ENCODE data around the gene DNPEP.
"Not testable (repeated sequence)": the region's sequence is repeated elsewhere in the genome, so short reads cannot be mapped to it uniquely, and the experiment has no call there.

The DNPEP gene

DNA sequence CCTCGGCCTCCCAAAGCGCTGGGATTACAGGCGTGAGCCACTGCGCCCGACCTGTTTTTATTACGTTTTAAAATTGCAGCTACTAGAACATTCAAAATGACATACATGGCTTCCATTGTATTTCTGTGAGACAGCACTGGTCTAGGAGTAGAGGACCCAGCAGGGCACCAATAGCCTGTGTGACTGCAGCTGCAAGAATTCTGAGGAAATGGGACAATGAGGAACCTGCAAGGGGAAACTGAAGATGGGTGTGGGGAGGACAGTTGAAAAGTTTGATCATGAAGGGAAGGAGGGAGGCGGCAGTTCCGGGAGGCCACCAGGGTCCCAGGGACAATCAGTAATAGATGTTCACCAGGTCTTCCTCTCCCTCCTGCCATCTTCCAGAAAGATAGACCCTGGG, 13.9 kb upstream of the DNPEP start:
- DNase-seq (ENCODE audit: low read depth) = no peak

DNA sequence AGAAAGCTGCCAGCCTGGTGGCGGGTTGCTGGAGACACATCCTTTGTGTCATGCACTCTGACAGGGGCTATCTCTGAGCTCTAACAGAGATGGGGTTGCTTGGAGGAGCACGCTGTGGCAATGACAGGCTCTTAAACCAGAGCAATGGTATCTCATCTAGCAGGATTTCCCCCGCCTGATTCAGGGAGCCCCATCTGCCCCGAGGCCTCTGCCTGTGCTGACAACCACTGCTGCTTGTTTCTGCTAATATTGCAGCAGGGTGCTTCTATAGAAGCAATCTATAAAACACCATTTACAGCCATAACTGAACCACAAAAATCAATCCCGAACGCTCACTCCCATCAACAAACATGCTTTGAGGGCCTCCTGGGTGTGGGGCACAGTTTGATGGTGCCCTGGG, 12.8 kb upstream of the DNPEP start:
- no peak for DNase-seq (ENCODE audit: low read depth)

DNA sequence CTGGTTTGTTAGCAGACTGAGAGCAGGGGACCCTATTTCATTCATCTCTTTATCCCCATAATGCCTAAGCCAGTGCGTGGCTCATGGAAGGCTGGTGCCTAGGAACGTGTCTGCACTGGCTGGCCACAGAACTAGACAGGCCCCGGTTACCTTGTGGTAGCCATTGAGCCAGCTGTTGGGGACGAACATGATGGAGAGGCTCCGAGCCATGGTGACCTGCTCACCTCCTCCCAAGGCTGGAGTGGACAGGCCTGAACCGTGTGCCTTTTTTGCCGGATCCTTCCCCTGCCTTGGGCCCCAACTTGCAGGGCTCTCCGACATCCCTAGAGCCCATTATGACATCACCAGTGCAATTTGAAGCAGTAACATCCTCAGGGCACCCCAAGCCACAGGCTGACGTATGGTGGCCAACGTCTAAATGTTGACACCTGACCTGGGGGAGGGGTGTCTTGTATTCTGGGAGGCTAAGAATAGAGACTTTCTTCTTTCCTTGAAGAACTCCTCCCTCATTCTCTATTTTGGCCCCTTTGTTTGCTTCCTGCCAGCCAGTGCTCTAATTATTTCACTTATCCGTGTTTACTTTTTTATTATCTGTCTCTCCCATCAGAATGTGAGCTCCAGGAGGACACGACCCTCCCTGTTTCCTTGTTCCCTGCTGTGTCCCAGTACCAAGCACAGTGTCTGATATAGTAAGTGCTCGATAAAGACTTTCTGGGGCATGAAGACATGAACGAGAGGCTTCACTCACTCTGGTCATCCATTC, 12.2 kb upstream of the DNPEP start:
- DNase-seq (ENCODE audit: low read depth) = no peak

DNA sequence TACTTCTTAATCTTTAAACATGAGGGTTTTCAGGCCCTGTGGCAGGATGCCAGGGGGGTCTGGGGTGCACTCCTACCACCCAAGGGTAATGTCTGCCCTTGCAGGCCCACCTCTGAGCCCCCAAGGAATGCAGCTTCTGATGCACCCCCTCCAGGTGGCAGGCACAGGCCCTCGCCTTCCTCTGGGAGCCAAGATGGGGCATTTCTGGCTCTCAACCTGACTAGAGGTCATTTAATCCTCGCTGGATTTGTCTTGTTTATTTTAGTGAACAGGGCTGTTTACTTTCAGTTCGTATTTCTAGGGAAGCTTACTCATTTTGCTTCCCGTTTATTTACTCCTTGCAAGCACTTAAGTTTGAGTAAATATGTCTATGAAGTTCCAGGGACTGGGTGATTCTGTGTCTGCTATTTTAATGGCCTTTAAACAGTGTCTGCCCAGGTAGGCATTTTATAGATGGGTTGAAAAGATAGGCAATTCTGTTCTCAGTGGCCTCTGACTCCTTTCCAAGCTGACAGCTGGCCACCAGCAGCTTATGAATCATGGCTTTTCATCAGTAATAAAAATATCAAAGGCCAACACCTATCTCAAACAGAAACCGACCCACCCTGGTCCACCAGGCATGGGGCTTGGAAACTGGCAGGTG, 11.1 kb upstream of the DNPEP start:
- DNase-seq (ENCODE audit: low read depth) = no peak

DNA sequence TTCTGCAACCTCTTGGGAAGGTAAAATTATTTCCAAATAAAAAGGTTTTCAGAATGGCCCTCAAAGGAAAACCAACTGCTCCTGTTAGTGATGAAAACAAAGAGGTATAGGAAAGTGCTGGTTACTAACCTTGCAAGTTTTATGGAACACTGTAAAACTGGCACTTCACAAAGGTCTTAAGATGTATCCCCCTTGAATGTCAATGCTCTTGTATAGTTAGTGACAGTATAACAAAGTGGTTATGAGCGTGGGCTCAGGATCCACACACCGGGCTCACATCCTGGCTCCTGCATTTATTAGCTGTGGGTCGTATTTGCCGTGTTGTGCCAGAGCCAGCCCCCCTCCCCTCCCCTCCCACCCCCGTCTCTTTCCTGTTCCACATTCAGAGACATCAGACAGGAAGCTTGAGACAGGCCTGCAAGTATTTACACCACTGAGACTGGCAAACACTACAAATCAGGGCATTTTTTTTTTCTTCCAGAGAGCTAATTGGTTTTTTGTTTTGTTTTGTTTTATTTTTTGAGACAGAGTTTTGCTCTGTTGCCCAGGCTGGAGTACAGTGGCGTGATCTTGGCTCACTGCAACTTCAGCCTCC, 9.2 kb upstream of the DNPEP start:
- no peak for DNase-seq (ENCODE audit: low read depth)

DNA sequence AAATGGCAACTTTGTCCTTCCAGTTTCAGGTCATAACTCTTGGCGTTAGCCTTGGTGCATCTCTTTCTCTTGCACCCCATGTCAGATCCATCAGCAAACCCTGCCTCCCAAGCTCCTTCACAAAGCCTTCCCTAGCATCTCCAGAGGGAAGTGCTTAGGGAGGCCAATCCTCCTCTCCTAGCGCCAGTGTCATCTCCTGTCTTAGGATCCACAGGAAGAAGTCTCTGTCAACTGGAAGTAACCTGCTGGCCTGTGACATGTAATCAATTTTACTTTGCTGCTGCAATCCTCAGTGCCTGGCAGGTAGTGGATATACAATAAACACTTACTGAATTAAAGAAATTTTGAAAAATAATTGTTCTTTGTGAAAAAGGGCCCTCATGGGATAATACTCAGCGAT, 7.9 kb upstream of the DNPEP start:
- DNase-seq (ENCODE audit: low read depth) = no peak

DNA sequence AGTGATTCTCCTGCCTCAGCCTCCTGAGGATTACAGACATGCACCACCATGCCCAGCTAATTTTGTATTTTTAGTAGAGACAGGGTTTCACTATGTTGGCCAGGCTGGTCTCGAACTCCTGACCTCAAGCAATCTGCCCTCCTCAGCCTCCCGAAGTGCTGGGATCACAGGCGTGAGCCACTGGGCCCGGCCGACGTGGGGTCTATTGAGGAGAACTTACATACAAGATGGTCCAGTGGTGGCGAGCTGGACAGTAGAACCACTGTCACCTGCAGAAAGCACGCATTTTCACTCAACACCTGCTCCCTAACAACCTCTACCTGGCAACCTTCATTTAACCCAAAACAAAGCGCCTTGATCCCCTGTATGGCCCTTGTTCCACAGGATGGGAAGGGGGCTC, 7.3 kb upstream of the DNPEP start:
- DNase-seq (ENCODE audit: low read depth) = not testable (repeated sequence)

DNA sequence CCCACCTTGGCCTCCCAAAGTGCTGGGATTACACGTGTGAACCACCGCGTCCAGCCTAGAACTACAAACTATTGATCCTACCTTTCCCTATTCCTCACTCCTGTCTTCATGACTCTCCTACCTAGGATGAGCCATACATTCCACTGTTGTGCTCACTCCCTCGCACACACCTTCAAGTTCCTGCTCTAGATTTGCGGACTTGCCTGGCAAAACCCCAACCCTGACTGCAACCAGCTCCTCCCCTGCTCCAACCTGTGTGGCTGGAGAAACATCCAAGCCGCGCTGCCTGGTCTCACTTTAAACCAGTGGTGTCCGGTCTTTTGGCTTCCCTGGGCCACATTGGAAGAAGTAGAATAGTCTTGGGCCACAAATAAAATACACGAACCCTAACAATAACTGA, 5.0 kb upstream of the DNPEP start:
- no peak for DNase-seq (ENCODE audit: low read depth)

DNA sequence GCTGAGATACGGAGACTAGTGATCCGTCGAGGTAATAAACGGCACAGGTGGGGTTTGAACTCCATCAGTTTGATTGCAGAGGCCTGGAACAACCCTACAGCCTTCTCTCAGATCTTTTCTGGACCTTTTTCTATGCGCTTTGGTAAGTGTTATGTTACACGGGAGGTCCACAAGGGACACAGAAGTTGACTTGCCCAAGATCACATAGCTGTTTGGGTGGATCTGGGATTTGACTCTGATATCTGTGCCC, 1.1 kb upstream of the DNPEP start:
- no peak for DNase-seq (ENCODE audit: low read depth)

DNA sequence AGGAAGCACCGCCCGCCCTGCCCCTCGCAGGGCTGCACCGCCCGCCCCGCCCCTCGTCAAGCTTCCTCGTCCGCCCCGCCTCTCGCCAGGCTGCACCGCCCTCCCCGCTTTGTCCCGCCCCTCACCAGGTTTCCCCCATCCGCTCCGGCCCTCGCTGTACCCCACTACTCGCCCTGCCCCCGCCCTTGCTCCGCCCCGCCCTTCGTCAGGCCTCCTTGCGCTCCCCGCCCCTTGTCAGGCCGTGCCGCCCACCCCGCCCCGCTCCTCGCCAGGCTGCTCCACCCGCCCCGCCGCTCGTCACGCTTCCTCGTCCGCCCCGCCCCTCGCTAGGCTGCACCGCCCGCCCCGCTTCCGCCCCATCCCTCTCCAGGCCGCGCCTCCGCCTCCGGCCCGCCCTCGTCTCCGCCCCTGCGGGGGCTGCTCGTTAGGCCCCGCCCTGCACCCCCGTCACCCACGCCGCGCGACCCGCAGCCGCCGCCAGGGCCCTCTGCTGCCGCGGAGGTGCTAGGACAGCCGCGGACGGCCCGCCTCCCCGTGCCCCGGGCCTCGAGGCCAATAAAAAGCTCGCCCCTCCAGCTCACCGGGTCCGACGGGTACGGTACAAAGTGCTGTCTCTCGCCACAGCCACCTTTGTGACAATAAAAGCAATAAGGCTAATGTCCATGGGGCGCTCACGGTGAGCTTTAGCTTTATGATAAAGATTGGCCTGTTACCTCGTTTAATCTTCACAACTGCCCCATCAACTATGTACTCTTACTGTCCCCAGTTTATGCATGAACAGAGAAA, 602 bp upstream of the DNPEP start:
- DNase-seq (ENCODE audit: low read depth) = peak; percentile 99

DNA sequence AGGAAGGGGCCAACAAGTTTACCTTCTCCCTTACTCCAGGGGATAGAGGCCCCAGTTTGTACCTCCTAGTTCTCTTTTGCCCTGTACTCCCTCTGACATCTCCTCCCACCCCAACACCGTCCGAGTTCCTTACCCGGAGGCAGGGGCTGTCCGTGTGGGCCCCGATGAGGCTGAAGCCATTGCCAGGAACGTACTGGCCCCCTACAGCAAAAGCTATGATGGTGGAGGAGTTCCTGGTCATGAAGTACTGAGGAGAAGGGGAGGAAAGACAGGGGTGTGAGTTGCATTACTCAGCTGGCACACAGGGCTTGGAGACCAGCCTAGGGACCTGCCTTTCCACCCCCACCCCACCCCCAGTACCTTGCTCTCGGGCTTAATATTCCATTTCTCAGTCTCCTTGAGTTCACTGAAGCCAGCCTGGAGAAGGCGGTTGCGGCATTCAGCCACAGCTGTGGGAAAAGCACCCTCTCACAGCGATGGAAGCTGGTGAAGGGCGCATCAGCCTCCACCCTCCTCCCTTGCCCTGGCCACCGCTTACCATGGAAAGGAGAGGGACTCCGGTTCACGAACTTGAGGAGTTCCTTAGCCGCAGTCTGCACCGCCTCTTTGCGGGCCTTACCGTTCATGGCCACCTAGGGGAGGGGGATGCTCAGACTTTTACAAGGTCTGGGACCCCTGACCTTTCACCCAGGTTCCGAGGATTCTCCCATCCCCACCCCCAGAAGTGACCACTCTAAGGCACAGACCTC, 1.0 kb downstream of the DNPEP start:
- DNase-seq (ENCODE audit: low read depth) = no peak

DNA sequence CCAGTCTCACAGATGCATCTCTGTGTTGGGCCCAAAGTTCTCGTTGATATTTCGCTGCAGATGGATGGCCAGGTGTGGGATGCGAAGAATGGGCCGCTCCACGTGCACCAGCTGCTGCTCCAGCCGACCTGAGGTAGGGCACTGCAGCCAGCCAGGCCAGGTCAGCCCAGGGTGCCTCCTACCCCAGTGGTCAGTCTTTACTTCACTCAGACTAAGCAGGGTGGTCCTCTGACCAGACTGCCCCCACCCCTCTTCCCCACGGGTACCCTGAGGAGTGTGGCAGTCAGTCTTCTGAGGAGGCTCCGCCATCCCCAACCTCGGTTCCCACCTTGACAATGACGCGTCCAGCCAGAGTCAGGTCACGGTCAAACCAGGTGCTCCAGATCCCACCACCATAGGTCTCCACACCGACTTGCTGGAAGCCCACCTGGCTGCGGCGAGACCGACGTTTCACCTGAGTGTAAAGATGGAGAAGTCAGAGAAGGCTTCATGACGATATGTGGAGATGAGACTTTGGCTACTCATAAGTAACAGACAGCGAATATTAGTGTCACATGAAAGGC, 1.7 kb downstream of the DNPEP start:
- no peak for DNase-seq (ENCODE audit: low read depth)

DNA sequence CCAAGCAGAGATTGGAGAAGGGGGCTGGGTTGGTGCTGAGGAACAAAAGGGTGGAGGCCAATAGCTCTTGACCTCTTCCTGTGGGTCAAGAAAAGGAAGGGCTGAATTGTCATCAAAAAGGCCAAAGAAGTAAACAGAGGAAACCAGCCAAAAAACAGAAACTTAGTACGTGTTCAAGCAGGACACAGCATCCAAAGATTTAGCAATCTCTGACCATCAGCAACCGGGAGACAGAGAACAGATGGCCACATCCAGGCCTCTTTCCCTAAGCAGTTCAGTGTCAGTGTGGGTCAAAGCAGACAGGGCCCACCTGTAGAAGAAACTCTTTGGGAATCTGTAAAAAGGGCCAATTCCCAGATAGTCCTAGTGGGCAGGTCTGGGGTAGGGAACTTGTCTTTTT, 2.9 kb downstream of the DNPEP start:
- DNase-seq (ENCODE audit: low read depth) = no peak

DNA sequence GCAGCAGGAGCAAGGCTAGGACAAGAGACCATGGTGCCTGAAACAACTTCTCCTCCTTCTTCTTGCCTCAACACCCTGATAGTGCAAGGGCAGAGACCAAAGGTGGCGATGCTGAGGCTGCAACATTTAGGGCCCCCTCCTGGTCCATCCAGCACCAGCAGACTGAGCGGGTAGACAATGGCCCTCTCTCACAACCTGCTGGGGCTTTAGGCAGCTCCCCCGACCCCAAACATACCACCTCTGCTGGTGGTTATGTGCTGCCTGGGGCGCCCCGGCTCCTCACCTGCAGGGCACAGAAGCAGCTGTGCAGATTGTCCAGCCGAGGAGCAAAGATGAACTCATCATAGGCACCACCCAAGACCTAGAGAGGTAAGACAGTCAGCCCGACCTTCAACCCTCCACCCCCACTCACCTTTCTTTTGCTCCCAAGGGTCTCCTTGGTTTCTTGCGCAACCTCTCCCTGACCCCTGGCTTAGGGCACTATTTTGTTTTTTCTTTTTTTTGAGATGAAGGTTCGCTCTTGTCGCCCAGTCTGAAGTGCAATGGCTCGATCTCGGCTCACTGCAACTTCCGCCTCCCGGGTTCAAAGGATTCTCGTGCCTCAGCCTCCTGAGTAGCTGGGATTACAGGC, 3.5 kb downstream of the DNPEP start:
- DNase-seq (ENCODE audit: low read depth) = no peak

DNA sequence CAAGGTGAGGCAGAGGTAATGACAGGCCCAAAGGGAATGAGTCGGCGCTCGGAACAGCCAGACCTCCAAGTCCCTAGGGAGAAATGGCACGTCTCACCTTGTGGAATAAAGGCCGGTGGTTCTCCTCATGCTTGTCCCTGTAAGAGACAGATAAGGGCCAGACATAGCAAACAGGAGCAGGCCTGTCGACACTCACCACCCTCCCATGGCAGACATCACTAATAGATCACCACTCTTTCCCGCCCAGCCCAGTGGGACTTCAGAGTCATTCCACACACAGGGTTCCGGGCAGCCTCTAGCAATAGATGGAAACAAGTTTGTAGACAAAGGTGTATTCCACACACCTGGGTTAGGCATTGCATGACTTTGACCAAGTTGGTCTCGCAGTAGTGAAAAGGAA, 6.3 kb downstream of the DNPEP start:
- DNase-seq (ENCODE audit: low read depth) = no peak

DNA sequence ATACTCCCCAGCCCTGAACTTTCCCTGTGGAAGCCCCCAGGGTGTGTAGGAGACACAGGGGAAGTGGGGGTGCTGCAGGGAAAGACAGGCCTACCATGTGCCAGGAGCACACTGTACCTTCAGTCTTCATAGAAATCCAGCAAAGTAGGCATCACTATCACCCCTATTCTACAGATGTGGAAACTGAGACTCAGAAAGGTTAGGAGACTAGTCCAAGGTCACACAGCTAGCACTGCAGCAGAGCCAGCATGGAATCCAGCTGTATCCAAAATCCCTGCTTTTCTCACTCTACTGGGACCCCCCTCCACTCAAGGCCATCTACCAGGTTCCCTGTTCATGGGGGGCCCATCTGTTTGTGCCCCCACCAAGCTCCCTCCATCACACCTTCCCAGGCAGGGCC, 6.8 kb downstream of the DNPEP start:
- DNase-seq (ENCODE audit: low read depth) = no peak

DNA sequence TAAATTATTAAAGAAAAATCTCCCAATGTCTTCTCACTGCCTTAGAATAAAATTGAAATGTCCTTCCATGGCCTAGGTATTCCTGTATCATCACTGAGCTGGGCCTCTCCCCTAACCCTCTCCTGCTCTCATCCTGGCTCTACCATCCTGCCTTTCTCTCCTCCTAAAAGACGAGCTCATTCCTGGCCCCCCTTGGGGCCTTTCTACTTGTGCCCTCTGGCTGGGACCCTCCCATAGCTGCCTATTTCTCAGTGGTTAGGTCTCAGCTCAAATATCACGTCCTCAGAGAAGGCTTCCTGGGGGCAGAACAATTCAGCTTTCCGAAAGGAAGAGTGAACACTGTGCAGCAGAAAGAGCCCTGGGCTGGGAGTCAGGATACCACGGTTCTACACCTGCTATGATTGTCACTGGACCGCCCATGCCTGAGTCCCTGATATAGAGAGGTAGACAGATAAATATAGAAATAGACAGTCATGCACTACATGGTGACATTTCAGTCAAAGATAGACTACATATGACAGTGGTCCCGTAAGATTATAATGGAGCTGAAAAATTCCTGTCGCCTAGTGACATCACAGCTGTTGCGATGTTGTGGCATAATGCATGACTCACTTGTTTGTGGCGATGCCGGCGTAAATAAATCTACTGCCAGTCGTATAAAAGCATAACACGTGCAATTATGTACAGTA, 9.4 kb downstream of the DNPEP start:
- DNase-seq (ENCODE audit: low read depth) = no peak

DNA sequence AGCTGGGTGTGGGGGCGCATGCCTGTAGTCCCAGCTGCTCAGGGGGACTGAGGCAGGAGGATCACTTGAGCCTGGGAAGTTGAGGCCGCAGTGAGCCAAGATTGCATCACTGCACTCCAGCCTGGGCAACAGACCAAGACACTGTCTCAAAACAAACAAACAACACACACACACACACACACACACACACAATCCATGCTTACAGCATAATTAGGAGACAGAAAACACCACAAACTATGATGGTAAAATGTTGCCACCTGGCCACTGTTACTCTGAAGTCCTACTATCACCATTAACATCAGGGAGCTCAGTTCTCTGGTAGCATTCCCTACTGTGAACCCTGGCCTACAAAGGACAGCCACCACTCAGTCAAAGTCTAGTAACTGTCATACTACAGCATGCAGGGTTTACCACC, 18.3 kb downstream of the DNPEP start:
- no peak for DNase-seq (ENCODE audit: low read depth)

DNA sequence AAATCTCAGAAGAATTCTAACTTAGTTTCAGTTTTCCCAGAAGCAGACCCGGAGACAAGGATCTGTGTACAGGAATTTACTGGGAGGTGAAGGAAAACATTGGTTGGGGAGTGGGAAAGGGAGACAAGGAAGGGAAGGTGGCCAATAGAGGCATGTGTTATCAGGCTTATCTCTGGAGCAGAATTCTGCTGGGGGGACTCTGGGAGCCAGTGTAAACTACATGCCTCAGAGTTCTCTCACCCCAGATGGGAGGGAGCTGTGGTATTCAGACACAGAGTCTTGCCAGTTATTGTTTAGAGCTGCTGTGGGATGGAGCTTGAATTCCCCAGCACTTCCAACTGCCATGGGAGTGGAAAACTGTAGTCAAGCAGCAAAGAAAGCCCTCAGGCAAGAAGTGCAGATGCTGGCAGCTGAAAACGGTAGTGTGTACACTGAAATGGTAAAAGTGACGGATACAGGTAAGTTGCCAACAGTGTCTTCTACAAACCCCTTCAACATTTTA, 19.0 kb downstream of the DNPEP start:
- DNase-seq (ENCODE audit: low read depth) = no peak

DNA sequence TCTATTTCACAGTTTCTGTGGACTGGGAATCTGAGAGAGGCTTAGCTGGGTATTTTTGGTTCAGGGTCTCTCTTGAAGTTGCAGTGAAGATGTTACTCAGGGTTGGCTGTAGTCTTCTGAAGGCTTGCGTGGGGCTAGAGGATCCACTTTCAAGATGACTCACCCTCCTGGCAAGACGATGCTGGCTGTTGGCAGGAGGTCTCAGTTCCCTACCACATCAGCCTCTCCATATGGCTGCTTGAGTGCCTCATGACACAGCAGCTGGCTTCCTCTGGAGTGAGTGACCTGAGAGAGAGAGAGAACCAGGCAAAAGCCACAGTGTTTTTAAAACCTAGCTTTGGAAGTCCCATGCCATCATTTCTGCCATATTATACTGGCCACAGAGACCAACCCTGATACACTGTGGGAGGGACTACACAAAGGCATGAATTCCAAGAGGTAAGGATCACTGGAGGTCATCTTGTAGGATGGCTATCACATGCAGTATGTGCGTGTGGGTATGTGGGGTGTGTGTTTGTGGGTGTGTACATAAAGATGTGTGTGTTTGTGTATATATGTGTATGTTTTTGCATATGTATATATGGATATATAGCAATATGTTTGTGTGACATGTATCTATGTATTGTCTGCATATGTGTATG, 25.1 kb downstream of the DNPEP start:
- no peak for DNase-seq (ENCODE audit: low read depth)

Measured in stimulated activated CD8-positive, alpha-beta memory T cell treated with anti-CD3 and anti-CD28 coated beads, Interleukin-15, amount 100 ng/mL, for 24 hours (primary cell).